ENCODE data around the gene SS18L1.

DNA sequence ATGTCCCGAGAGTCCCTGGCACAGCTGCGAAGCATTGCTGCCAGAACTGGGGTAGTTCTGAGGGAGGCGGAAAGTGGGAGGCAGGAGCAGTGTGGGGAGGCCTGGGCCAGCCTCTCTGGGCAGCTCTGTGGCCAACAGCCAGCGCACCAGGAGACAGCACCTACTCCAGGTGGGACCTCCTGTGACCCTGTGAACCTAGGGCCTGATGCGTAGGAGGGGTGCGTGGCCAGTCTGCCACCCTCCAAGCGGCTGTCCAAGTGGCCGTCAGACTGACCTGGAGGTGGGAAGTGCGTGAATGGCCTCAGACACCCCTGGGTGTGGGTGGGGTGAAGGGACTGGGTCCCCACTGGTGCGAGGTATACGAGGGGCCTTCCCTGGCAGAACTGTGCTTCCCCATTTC, 15.5 kb downstream of the SS18L1 start:
- TF ChIP-seq, protein P1, sequence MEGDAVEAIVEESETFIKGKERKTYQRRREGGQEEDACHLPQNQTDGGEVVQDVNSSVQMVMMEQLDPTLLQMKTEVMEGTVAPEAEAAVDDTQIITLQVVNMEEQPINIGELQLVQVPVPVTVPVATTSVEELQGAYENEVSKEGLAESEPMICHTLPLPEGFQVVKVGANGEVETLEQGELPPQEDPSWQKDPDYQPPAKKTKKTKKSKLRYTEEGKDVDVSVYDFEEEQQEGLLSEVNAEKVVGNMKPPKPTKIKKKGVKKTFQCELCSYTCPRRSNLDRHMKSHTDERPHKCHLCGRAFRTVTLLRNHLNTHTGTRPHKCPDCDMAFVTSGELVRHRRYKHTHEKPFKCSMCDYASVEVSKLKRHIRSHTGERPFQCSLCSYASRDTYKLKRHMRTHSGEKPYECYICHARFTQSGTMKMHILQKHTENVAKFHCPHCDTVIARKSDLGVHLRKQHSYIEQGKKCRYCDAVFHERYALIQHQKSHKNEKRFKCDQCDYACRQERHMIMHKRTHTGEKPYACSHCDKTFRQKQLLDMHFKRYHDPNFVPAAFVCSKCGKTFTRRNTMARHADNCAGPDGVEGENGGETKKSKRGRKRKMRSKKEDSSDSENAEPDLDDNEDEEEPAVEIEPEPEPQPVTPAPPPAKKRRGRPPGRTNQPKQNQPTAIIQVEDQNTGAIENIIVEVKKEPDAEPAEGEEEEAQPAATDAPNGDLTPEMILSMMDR (conservative IDR thresholded peaks at IDR 0.05 in 1 of 2, IDR thresholded peaks at IDR 0.05 in 1 of 2; ENCODE audit: extremely low read depth in 1 of 2, insufficient read depth in 1 of 2, low read depth in 1 of 2, low read length in 2 of 2), result no peak
- no peak for TF ChIP-seq EZH2 (IDR thresholded peaks at IDR 0.05; ENCODE audit: borderline replicate concordance, low read length)

All from mammary epithelial cell (primary cell).